ENCODE measurements around the gene PRDM2. TPM values are rescaled to one million over a fixed set of nuclear protein-coding genes. Genes with fewer than 3 reads are reported as not detected.

Gene PRDM2, protein sequence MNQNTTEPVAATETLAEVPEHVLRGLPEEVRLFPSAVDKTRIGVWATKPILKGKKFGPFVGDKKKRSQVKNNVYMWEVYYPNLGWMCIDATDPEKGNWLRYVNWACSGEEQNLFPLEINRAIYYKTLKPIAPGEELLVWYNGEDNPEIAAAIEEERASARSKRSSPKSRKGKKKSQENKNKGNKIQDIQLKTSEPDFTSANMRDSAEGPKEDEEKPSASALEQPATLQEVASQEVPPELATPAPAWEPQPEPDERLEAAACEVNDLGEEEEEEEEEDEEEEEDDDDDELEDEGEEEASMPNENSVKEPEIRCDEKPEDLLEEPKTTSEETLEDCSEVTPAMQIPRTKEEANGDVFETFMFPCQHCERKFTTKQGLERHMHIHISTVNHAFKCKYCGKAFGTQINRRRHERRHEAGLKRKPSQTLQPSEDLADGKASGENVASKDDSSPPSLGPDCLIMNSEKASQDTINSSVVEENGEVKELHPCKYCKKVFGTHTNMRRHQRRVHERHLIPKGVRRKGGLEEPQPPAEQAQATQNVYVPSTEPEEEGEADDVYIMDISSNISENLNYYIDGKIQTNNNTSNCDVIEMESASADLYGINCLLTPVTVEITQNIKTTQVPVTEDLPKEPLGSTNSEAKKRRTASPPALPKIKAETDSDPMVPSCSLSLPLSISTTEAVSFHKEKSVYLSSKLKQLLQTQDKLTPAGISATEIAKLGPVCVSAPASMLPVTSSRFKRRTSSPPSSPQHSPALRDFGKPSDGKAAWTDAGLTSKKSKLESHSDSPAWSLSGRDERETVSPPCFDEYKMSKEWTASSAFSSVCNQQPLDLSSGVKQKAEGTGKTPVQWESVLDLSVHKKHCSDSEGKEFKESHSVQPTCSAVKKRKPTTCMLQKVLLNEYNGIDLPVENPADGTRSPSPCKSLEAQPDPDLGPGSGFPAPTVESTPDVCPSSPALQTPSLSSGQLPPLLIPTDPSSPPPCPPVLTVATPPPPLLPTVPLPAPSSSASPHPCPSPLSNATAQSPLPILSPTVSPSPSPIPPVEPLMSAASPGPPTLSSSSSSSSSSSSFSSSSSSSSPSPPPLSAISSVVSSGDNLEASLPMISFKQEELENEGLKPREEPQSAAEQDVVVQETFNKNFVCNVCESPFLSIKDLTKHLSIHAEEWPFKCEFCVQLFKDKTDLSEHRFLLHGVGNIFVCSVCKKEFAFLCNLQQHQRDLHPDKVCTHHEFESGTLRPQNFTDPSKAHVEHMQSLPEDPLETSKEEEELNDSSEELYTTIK (N-terminal part only)
- total RNA-seq (2022; extraction: Qiagen RNA extraction; ENCODE audit: low read depth): 8.0 to 10.7 TPM (median 9.2 TPM) in 5 replicates

DNA sequence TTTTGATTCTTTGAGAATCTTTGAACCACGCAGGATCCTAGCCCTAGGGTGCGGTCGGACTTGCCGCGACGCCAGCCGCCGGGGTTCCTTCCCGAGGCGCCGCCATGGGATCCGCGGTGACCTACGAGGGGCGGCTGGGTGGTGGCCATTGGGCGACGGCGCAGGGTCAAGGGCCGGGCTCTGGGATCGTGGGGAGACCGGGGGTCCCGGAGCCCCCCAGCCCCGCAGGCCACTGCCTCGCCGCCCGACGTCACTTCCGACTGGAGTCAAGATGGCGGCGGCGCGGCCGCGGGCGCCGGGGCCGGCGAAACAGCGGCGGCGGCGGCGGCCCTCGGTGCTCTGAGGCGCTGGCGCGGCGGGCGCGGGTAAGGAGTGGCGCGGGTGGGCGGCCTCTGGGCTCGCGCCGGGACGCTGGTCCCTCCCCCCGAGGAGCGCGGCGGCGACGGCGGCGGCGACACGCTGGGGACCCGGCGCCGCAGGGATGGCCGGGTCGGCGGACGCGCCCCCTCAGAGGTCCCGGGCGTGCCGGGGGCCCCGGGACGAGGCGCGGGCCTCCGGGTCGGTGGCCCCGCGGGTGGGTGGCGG, at the start of gene PRDM2:
Gene PRDM2, plus strand, starts transcription at position 253 of the 585 bp plus-strand sequence. CDS start 15,418 bp downstream, outside the sequence.

Other genes with a start within 250 kb of the PRDM2 start
- gene LRRC38, start 186.2 kb upstream of the PRDM2 start, total RNA-seq (2022; extraction: Qiagen RNA extraction; ENCODE audit: low read depth): 0.11 TPM in 1 of 5 replicates, not detected in the others
- not detected in 5 replicates for gene PDPN, start 116.4 kb upstream of the PRDM2 start, total RNA-seq (2022; extraction: Qiagen RNA extraction; ENCODE audit: low read depth)